Mammary epithelial cell (primary cell): Measurements from ENCODE around the gene HAVCR1.

ENCODE experiments used
- CTCF ChIP-seq, 2 donors: IDR thresholded peaks in 1 of 2; conservative IDR thresholded peaks in 1 of 2; 2 replicates each; pipeline ENCODE4 v1.5.1; 2011 to 2012; ENCODE audit warnings: inconsistent platforms in 2 of 2, low read length in 2 of 2, mild to moderate bottlenecking in 2 of 2, control low read depth in 1 of 2, low read depth in 1 of 2; ENCODE audit not compliant: insufficient read depth in 1 of 2; ENCODE audit errors: extremely low read depth in 1 of 2
- EZH2 ChIP-seq: IDR thresholded peaks from 2 replicates; pipeline ENCODE4 v1.6.1; 2012; ENCODE audit warnings: low read length, inconsistent platforms, borderline replicate concordance

- TF ChIP-seq CTCF (conservative IDR thresholded peaks at IDR 0.05 in 1 of 2, IDR thresholded peaks at IDR 0.05 in 1 of 2; ENCODE audit: extremely low read depth in 1 of 2, insufficient read depth in 1 of 2, low read depth in 1 of 2, low read length in 2 of 2) (no peak), EZH2 (no peak)
These were observed 52.7 kb downstream of the HAVCR1 start for GRCh38 chr5:157006262-157006661.
